Prostate gland (tissue), 2 donors: Measurements from ENCODE around the gene LAG3. TPM values are rescaled to one million over a fixed set of nuclear protein-coding genes. Genes with fewer than 3 reads are reported as not detected.

Experiments
- DNase-seq: peaks from one replicate; pipeline ENCODE4 v3.0.0-alpha.2; 2019; ENCODE audit warnings: low spot score
- H3K27ac ChIP-seq, 2 donors: fragments of 200-600 bp; sonication (generic); 2 replicates each; pipeline ENCODE4 v1.5.1; 2017 to 2019
- H3K27me3 ChIP-seq: fragments of 200-600 bp; sonication (generic); replicated peaks from 2 replicates; pipeline ENCODE4 v1.5.1; 2019; ENCODE audit not compliant: insufficient read depth
- H3K36me3 ChIP-seq, 2 donors: fragments of 200-600 bp; sonication (generic); 1 replicate in 1 of 2; 2 replicates in 1 of 2; pipeline versions ENCODE4 v1.5.1 to v1.8.1; 2017 to 2019
- H3K4me1 ChIP-seq: fragments of 200-600 bp; sonication (generic); replicated peaks from 2 replicates; pipeline ENCODE4 v1.5.1; 2019
- H3K4me3 ChIP-seq, 2 donors: fragments of 200-600 bp; sonication (generic); 2 replicates each; pipeline ENCODE4 v1.5.1; 2017 to 2019
- H3K9me3 ChIP-seq: fragments of 200-600 bp; sonication (generic); 2 replicates; pipeline ENCODE4 v1.5.1; 2017
- POLR2A ChIP-seq: fragments of 450-650 bp; IDR thresholded peaks from one replicate; pipeline ENCODE4 v1.6.1; 2016; ENCODE audit warnings: antibody characterized with exemption, mild to moderate bottlenecking
- POLR2AphosphoS5 ChIP-seq: sonication (generic); formaldehyde crosslinking; IDR thresholded peaks from one replicate; pipeline ENCODE4 v1.6.1; 2017; ENCODE audit warnings: antibody characterized with exemption
- WGBS: methylation state at CpG from one replicate; pipeline ENCODE4 v1.1.5; 2018; 5-methylcytosine and 5-hydroxymethylcytosine counted together
- intact Hi-C: fragments of 100-400 bp; cut with DNase I; formaldehyde crosslinking; loops from one replicate; pipeline ENCODE4 v1.14.2; 2022
- total RNA-seq, 2 donors: library from RNA; depleted of rRNA; stranded (reverse); fragments of >200 nt; gene quantifications; one replicate each; pipeline ENCODE4 v1.1.0, GENCODE V29; 2016
- TF ChIP-seq, protein P1 (sequence below), 4 experiments: fragments of 200-600 bp in 2 of 4; fragments of 450-650 bp in 2 of 4; sonication (generic) in 2 of 4; IDR thresholded peaks; 1 replicate in 3 of 4; 2 replicates in 1 of 4; pipeline ENCODE4 v1.5.1; 2016 to 2019; ENCODE audit warnings: antibody characterized with exemption in 4 of 4, mild to moderate bottlenecking in 2 of 4, moderate library complexity in 2 of 4

The LAG3 gene
- total RNA-seq, 2 donors from 2014 or later, result 0.73 to 13.1 TPM

GRCh38 chr12:6786416-6787094, 14.2 kb downstream of the LAG3 start:
- H3K4me1 ChIP-seq, result no peaks in the 10 kb centered on the region
- H3K36me3 ChIP-seq, result no peaks in the 10 kb centered on the region
- DNase-seq, result no peak
- H3K4me3 ChIP-seq, result no peak overlapping the region
- WGBS, result 53% methylated on average over 9 of the region's 9 CpGs
- H3K27me3 ChIP-seq, result no peaks in the 10 kb centered on the region
- H3K27ac ChIP-seq, result no peak overlapping the region
- no peak for TF ChIP-seq POLR2AphosphoS5
- TF ChIP-seq, protein P1, sequence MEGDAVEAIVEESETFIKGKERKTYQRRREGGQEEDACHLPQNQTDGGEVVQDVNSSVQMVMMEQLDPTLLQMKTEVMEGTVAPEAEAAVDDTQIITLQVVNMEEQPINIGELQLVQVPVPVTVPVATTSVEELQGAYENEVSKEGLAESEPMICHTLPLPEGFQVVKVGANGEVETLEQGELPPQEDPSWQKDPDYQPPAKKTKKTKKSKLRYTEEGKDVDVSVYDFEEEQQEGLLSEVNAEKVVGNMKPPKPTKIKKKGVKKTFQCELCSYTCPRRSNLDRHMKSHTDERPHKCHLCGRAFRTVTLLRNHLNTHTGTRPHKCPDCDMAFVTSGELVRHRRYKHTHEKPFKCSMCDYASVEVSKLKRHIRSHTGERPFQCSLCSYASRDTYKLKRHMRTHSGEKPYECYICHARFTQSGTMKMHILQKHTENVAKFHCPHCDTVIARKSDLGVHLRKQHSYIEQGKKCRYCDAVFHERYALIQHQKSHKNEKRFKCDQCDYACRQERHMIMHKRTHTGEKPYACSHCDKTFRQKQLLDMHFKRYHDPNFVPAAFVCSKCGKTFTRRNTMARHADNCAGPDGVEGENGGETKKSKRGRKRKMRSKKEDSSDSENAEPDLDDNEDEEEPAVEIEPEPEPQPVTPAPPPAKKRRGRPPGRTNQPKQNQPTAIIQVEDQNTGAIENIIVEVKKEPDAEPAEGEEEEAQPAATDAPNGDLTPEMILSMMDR (IDR thresholded peaks at IDR 0.05), result no peak
- TF ChIP-seq POLR2A, result no peak
- intact Hi-C loops, result no loop called here
- no peaks in the 10 kb centered on the region for H3K9me3 ChIP-seq

- intact Hi-C loops, result no loop called here
- no peak overlapping the region for H3K4me3 ChIP-seq
- no peak overlapping the region for H3K27ac ChIP-seq
- TF ChIP-seq, protein P1 (IDR thresholded peaks at IDR 0.05), result no peak
- TF ChIP-seq POLR2A (no peak), POLR2AphosphoS5 (no peak)
- 89% methylated on average over 5 of the region's 5 CpGs for WGBS
- H3K36me3 ChIP-seq, result no peaks in the 10 kb centered on the region
- H3K9me3 ChIP-seq, result no peaks in the 10 kb centered on the region
- H3K4me1 ChIP-seq, result no peaks in the 10 kb centered on the region
- H3K27me3 ChIP-seq, result no peaks in the 10 kb centered on the region
- DNase-seq, result no peak
These were observed 15.0 kb downstream of the LAG3 start for GRCh38 chr12:6787309-6787708.

DNA sequence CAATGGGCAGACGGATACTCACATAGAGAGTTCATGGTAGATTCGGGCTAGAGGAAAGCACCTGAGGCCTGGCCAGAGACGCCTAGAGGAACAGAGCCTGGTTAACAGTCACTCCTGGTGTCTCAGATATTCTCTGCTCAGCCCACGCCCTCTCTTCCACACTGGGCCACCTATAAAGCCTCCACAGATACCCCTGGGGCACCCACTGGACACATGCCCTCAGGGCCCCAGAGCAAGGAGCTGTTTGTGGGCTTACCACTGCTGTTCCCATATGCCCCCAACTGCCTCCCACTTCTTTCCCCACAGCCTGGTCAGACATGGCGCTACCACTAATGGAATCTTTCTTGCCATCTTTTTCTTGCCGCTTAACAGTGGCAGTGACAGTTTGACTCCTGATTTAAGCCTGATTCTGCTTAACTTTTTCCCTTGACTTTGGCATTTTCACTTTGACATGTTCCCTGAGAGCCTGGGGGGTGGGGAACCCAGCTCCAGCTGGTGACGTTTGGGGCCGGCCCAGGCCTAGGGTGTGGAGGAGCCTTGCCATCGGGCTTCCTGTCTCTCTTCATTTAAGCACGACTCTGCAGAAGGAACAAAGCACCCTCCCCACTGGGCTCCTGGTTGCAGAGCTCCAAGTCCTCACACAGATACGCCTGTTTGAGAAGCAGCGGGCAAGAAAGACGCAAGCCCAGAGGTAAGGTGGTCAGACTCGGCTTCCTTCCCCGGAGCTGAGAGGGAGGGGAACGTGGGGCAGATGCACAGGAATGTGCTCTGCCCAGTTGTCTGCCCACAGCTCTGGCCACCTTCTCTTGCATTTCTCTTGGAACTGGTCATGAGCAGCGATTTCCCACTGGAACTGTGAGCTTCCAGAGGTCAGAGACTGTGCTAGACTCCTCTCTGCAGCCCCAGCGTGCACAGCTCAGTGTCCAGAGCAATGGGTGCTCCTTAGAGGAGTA, 16.9 kb downstream of the LAG3 start, which contains the start of gene CD4:
Gene CD4, plus strand, starts transcription at position 557 of the 953 bp plus-strand sequence. CDS start 10,611 bp downstream, outside the sequence.
- DNase-seq, result no peak
- Histone ChIP-seq H3K27me3 (no peaks in the 10 kb centered on the region), H3K4me1 (no peaks in the 10 kb centered on the region), H3K27ac (no peak within 1 kb of the TSS), H3K4me3 (no peak within 1 kb of the TSS), H3K36me3 (no peaks in the 10 kb centered on the region), H3K9me3 (no peaks in the 10 kb centered on the region)
- intact Hi-C loops, result no loop called here
- TF ChIP-seq POLR2AphosphoS5, result no peak
- no peak for TF ChIP-seq POLR2A
- TF ChIP-seq, protein P1 (IDR thresholded peaks at IDR 0.05), result no peak
- 55% methylated on average over 18 of the region's 18 CpGs for WGBS

DNA sequence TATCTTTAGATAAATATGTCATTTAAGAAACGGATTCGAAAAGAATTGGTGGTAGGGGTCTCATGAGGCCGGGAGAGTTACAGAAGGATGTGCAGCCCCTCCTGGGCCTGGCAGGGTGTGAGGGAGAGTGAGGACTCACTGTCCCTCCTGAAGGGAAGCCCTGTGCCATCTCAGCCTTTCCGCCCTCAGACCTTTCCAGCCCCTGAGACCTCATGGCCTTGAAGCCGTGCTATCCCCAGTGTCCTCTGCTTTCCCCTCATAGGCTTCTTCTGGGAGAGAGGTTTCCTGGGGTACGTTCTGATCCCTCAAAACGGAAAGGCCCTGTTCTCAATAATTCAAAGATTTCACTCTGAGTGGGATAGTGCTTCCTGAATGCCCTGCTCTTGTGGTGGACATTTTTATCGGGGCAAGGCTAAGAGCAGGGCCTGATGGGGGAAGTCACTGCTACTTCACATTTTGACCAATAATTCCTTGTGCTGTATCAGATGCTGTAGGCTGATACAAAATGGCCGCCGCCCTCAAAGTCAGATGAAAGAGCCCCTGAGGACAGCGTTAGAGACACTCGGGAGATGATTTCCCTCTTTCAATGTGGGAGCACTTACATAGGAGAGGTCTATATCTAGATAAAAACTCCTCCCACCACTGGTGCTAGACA, 18.3 kb downstream of the LAG3 start:
- TF ChIP-seq POLR2A (no peak), POLR2AphosphoS5 (no peak)
- TF ChIP-seq, protein P1 (IDR thresholded peaks at IDR 0.05), result no peak
- intact Hi-C loops, result no loop called here
- Histone ChIP-seq H3K36me3 (no peaks in the 10 kb centered on the region), H3K4me3 (no peak overlapping the region), H3K27me3 (no peaks in the 10 kb centered on the region), H3K9me3 (no peaks in the 10 kb centered on the region), H3K4me1 (no peaks in the 10 kb centered on the region), H3K27ac (no peak overlapping the region)
- 87% methylated on average over 12 of the region's 12 CpGs for WGBS
- no peak for DNase-seq
